Measurements from ENCODE around the gene NSMF.

GRCh38 chr9:137403269-137403668, 55.9 kb downstream of the NSMF start:
- TF ChIP-seq SP1 (IDR thresholded peaks at IDR 0.05) (no peak), NFRKB (IDR thresholded peaks at IDR 0.05) (no peak), BHLHE40 (IDR thresholded peaks at IDR 0.05; ENCODE audit: borderline replicate concordance) (no peak), ELF4 (IDR thresholded peaks at IDR 0.05) (no peak), HDGF (IDR thresholded peaks at IDR 0.05; ENCODE audit: borderline replicate concordance) (no peak), CTBP1 (IDR thresholded peaks at IDR 0.05; ENCODE audit: borderline replicate concordance) (no peak), ZNF384 (IDR thresholded peaks at IDR 0.05) (no peak), FOXA1 (IDR thresholded peaks at IDR 0.05) (no peak), FOXM1 (IDR thresholded peaks at IDR 0.05; ENCODE audit: borderline replicate concordance) (no peak), LEF1 (IDR thresholded peaks at IDR 0.05; ENCODE audit: borderline replicate concordance) (no peak)
